ENCODE results near the gene ARHGAP15.

Gene ARHGAP15

DNA sequence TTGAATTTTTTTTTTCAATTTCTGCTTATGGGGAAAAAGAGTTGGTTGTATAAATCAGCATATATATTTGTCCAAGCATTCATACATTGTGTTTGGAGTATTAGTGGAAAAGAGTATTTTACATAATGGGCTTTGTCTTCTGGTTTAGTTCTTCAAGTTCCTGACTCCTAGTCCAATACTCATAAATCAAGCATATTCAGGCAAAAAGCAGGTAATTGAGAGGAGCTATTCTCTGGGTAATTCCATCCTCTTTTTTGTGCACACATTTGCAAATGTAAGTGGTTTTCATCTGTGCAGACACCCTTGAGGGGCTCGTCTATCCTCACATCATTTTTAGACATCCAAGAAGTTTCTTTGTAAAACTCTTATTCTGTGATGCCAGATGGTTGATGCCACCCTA is 337.2 kb downstream of the ARHGAP15 start:
- DNase-seq = no peak

GRCh38 chr2:143467011-143467410 is 337.8 kb downstream of the ARHGAP15 start:
- no peak for DNase-seq

GRCh38 chr2:143468341-143468888 is 339.2 kb downstream of the ARHGAP15 start:
- DNase-seq = no peak

GRCh38 chr2:143469323-143469722 is 340.1 kb downstream of the ARHGAP15 start:
- DNase-seq = no peak

DNA sequence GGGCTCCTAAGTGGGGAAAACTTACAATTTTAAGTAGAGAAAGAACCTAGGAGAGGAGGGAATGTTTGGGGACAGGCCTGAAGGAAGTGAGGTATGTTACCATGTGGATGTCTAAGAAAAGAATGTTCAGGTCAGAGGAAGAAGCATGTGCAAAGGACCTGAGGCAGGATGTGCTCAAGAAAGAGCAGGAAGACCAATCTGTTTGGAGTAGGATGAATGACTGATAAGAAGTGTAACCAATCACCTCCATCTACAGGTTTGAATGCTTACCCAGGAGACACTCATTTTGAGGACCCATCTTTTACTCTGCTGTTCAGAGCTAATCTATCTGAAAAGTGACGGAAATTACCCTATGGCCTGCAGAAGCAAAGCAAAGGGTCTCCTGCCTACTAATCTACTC is 342.3 kb downstream of the ARHGAP15 start:
- no peak for DNase-seq

GRCh38 chr2:143473216-143473615 is 344.0 kb downstream of the ARHGAP15 start:
- no peak for DNase-seq

GRCh38 chr2:143473820-143474219 is 344.6 kb downstream of the ARHGAP15 start:
- DNase-seq = no peak

- DNase-seq = no peak
These were observed 345.4 kb downstream of the ARHGAP15 start for GRCh38 chr2:143474586-143474985.

GRCh38 chr2:143475041-143475776 is 346.0 kb downstream of the ARHGAP15 start:
- DNase-seq = no peak

- no peak for DNase-seq
These were observed 347.3 kb downstream of the ARHGAP15 start for GRCh38 chr2:143476336-143477087.

GRCh38 chr2:143477714-143478443 is 348.7 kb downstream of the ARHGAP15 start:
- DNase-seq = no peak

DNA sequence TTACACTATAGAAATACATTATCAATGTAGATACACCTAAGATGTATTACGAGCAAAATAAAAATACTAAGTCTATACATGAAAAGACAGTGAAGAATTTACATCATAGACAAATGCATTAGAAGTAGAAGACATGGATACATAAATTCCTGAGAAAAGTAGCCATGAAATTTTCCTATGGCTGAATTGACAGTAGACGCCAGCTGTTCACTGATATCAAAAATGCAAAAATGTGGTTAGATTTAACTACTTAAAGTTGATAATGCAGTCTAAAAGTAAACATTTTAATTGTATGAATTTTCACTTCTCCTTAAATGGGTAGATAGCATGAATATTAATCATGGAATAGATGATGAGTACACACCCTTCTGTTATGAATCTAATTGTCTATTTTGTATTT is 350.9 kb downstream of the ARHGAP15 start:
- no peak for DNase-seq

- DNase-seq = no peak
These were observed 351.5 kb downstream of the ARHGAP15 start for GRCh38 chr2:143480601-143481236.

DNA sequence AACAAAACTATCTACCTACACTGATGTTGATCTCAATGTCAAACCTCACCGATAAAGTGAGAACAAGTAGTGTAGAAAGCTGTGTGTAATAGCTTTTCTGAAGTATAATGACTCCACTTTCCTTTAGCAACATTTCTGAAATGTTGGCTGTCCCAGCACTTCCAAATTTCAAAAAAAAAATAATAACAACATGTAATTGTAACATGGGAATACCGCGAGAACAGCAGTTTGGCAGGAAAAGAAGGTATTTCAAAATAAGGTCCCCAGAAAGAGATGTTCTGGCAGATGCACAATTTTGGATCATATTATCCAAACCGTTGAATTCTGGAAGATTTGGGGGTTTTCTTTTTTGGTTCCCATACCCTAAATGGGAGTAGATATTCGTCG is 352.0 kb downstream of the ARHGAP15 start:
- DNase-seq = no peak

DNA sequence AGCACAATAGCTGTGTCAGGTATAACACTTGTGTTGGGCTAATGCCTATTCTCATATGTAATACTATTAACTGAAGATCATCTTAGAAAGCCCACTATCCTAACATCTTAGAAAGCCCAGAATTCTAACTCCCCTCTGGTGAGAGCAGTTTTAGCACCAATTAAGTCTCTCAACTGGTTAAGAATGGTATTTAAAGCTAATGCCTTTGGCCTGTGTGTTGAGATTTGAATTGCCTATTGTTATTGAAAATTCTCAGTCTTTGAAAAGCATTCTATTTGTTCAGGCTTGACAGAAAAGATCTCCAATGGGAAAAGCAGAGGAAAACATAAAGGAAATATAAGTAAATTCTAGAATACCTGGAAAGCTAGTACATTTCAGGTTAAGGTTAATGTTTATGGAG is 352.5 kb downstream of the ARHGAP15 start:
- no peak for DNase-seq

DNA sequence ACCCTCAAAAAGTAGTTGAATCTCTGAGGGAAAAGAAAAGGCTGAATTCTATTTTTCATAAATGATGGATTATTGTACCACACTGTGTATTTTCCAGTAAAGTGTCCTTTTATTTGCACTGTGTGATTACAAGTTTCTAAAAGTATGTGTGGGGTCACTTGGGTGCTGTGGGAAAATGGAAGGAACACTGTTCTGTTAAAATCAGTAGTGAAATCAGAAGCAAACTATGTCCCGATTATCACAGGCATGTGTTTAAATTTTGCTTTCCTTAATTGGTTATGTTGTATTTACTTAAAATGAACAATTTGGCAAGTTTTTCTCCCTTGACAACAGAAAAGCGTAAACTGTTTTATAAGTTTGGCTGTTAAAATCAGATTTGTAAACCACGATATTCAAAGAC is 353.1 kb downstream of the ARHGAP15 start:
- no peak for DNase-seq

- no peak for DNase-seq
These were observed 353.6 kb downstream of the ARHGAP15 start for GRCh38 chr2:143482771-143483170.

DNA sequence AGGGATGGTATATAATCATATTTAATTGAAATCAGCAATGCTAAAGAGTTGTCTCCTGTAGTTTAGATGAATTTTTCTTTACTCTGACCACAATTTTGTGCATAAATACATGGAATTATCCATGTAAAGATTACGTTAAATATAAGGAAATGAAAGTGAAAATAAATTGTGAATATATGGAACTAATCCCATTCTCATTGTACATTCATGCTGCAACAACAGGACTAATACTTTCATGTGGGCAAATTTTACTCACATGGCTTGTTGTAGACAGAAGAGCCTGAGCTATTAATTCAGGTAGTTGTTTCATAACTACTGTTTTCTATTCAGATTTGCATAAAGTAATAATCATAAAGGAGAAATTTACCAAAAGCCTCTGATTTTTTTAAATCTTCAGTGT is 357.8 kb downstream of the ARHGAP15 start:
- no peak for DNase-seq

- no peak for DNase-seq
These were observed 359.9 kb downstream of the ARHGAP15 start for GRCh38 chr2:143489145-143489544.

DNA sequence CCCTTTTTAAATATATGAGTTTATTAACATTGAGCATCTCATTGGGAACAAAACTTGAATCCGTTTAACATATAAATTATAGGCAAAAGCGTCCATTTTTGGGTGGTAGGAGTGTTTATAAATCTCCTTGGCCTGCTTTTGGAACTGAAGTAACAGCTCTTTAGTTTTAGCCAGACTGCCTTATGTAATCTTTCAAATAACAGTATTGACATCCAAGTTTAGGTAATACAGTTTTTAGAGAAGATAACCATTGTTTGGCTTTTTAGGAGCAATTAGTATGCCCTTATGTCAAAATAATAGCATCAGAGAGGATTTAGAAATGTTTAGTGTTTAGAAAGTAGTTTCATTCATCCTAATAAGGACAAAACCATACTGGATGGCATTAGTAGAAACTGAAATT is 361.9 kb downstream of the ARHGAP15 start:
- DNase-seq = no peak

DNA sequence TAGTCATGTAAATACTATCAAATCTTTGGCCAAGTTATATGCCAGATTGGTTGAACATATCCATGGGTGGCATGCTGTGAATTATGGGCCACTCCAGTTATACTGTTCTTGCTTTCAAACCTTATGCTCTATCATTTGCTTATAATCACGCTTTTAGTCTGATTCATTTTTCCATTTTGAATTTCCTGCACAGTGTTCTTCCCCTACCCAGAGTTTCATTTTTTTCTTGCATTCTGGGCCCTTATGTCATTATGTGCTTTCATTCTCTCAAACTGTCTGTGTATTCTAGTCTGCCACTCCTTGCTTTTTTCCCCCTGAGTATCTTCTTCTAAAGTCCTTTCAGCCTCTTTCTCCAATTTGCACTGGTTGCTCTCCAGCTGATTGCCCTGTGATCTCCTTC is 364.1 kb downstream of the ARHGAP15 start:
- no peak for DNase-seq

GRCh38 chr2:143497726-143498125 is 368.5 kb downstream of the ARHGAP15 start:
- no peak for DNase-seq

DNA sequence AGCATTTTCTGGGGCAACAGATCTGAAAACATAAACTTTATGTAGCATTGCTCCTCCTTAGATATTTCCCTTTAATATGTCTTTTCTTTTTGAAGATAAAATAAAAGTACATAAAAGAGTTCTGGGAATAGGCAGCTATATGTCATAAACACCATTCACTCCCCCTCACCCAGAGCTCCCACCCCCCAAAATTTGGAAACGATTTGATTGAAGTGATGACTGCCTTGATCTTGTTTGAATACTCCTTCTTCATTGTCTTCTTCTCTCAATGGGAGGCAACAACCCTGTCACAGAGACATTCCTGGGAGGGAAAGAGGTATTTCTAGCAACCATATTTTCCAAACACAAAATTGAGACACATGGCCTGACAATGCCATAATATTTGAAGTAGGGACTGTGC is 369.3 kb downstream of the ARHGAP15 start:
- DNase-seq = no peak
